NT2/D1 (cell line): ENCODE results near the gene KLHL3.

ENCODE experiments used
- SUZ12 ChIP-seq: IDR thresholded peaks from 2 replicates; pipeline ENCODE4 v1.6.1; 2011; ENCODE audit not compliant: insufficient read length, insufficient read depth; ENCODE audit errors: extremely low read depth
- YY1 ChIP-seq: IDR thresholded peaks from 2 replicates; pipeline ENCODE4 v1.6.1; 2011; ENCODE audit not compliant: insufficient read length, insufficient read depth
- ZNF274 ChIP-seq: IDR thresholded peaks from 2 replicates; pipeline ENCODE4 v1.6.1; 2011; ENCODE audit warnings: mild to moderate bottlenecking, low read depth, low read length

DNA sequence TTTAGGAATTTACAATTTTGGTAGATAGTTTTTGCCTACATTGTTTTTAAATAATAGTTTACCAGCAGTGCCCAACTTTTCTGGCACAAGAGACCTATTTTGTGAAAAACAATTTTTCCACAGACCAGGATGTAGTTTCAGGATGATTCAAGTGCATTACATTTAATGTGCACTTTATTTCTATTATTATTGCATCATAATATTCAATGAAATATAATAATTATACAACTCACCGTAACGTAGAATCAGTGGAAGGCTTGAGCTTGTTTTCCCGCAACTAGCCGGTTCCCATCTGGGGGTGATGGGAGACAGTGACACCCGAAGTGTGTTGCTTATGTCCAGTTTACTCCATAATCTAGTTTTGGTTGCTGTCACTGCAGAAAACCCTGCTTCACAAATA lies 21.7 kb upstream of the KLHL3 start:
- TF ChIP-seq YY1 (no peak), ZNF274 (no peak), SUZ12 (no peak)
